Measurements from ENCODE around the gene LYST.
A peak's percentile ranks its signal among the peaks of the same experiment; 100 is the strongest.

LYST gene

DNA sequence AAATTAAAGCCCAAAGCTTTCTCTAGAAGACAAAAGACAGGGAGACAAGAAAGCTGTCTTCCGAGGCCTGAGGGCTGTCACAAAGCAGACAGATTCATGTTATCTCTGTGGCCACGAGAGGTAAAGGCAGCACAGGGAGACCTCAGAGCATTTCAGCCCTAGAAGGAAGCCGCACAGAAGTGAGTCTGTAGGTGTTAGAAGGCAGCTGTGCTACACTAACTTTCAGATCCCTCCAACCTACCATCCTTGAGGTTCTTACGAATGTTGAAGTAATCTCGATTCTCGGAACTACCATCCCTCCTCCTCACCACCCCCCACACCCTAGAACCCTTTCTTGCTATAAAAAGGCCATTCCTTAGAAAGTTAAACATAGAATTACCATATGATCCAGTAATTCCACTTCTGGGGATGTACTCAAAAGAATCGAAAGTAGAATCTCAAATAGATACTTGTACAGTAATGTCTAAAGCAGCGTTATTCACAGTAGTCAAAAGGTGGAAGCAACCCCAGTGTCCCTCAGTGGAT is 21.5 kb upstream of the LYST start:
- peak; percentile 88 for DNase-seq (ENCODE audit: low spot score)

DNA sequence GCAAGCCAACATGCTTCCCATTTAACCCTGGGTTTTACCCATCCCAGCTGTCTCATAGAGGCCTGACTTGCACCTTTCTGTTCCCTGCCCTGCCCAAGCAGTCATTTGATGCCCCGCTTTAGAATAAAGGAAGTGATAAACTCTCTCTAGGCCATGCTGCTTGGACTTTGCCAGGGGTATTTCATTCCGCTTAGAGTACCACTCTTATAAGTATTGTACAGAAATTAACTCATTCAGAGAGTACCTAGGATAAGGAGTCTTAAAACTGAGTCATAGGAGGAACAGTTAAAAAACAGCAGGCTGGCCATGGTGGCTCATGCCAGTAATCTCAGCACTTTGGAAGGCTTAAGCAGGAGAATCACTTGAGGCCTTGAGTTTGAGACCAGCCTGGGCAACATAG is 21.0 kb upstream of the LYST start:
- peak; percentile 65 for DNase-seq (ENCODE audit: low spot score)

DNA sequence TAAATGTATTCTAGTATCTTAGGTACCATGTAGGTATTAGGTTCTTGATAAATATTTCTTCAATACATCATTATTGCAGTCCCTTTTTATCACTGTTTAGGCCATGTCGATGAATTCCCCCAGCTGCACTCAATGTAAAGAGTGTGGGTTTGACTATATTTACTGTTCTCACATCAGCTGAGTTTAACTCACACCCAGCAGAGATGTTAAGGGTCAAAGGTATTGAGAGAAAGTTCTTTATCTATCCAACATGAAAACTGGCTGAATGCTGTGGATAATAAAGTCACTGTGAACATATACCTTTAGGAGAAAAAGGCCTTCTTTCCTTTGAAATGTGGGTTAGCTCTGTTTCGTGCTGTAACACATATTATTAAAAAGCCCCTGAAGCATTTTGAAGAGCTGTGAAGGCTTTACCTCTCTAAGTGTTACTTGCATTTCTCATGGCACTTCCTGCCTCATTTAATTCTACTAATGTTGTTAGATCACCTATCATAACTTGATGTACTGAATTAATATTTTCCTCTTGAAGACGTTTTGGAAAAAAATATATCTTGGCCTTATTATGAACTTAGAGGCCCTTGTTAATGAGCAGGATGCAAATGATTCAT is 19.1 kb upstream of the LYST start:
- DNase-seq (ENCODE audit: low spot score) = no peak

DNA sequence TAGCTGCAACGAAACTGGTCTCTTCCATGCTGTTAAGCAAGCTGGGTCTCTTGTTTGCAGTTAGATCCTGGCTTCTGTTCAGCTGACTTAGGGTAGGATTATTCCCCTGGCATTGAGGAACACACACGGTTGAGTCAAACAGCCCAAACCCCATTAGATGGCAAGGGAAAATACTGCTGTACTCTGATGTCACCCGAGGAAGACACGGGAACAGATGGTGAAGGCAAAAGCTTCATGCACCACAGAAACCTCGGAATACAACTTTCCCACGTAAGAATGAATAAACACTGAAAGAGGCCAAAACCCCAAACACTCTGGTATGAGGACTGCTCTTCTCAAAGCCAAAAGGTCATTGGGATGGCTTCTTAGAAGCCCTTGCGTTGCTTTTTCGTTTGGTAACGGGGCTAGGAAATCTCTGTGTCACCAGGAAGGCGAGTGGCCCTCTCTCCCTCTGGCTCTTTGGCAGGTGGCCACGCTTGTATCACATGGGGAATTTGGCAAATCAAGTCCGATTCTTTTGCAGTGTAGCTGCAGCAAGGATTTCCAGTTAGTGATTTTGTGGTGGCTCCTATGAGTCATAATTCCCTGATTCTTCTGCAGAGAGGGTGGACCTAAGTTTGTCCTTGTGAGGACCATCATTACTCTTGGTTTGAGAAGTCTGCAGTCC is 16.7 kb upstream of the LYST start:
- peak; percentile 42 for DNase-seq (ENCODE audit: low spot score)

DNA sequence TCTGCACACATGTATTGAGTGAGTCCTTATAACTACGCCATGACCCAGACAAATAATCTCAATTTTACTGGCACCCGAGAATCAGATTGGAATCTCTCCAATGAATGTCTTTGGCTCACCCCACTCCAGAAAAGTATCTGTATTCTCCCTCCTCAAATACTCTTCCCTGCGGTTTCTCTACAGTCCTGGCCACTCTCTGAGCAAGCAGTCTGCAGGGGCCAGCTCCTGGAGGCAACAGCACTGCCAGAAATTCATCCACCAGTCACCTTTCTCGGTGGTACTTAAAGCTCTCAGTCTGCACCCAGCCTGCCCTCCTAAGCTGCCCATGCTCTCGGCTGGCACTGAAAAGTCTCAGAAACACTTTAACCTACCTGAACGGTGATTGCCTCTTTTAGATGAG is 16.1 kb upstream of the LYST start:
- no peak for DNase-seq (ENCODE audit: low spot score)

DNA sequence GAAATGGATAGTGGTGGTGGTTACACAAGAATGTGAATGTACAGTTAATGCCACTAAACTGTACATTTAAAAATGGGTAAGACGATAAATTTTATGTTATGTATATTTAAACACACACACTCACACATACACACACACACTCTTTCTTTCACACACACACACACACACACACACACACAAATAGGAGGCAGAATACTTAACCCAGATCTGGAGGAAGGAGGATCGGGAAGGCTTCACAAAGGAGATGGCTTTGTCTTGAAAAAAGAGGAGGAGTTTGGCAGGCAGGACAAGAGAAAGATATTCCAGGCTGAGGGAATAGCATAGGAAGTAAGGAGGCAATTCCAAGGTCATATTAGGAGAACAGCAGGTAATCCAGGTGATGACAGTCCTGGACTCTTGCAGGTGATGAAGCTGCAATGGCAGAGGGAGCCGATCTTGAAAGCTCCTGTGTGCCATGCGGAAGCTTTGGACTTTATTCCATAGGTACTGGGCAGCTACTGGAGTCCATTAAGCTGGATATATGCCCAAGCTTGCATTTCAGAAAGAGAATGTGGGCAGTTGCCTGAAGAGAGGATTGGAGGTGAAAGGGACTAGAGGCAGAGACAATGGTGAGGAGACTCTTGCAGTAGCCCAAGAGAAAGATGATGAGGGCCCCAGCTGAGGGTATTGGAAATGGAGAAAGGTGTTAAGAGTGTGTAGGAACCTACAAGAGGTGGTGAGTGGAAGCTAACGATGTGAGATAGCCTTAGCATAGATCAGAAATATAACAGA is 15.4 kb upstream of the LYST start:
- no peak for DNase-seq (ENCODE audit: low spot score)

DNA sequence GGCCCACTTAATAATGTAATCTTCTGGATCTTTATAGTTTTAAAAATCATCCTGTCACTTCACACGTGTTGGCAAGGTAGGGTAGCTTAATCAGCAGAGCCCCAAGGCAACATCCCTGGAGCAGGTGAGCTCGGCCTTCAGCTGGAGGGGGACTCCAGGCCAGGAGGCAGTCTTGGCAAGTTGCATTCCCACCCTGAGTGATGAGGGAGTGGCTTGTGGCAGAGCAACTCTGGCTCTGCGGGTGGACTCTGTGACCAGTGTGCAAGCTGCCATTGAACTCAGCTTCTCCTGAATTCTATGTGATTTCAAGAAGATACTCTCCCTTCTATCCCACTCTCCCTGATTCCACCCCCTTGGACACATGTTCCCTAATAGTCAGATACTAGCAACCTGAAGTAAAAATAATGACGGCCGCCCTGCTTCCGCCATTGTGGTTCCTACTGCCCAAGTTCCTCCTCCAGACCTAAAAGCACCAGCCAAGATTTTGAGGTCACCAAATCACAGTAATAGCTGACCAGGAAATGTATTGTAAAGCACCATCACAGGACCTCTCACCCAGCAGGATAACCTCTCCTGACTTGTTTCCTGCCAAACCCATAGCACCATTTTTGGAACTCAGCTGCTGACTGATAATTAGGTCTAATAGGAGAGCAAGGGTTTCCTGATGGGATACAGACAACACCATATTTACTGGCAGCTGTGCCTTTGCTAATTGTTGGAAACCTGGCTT is 11.5 kb upstream of the LYST start:
- DNase-seq (ENCODE audit: low spot score) = no peak

DNA sequence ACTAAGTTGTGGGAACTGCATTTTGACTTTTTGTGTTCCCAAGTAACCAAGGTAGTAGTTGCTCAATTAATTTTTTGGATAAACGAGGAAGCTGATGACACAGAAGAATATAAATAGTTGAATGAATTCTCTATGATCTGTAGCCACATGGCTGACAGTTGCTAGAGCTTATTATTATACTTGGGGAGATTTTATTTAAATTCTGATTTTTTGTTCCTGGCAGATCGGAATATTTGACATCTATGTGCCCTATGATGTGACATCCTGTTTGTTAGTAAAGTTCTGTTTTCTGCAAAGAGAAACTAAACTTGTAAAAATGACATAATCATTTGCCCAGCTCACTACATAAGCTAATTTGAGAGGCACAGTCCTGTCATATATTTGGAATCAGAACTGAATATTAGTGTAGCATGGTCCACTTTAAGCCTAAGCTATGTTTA is 9.7 kb upstream of the LYST start:
- DNase-seq (ENCODE audit: low spot score) = no peak

DNA sequence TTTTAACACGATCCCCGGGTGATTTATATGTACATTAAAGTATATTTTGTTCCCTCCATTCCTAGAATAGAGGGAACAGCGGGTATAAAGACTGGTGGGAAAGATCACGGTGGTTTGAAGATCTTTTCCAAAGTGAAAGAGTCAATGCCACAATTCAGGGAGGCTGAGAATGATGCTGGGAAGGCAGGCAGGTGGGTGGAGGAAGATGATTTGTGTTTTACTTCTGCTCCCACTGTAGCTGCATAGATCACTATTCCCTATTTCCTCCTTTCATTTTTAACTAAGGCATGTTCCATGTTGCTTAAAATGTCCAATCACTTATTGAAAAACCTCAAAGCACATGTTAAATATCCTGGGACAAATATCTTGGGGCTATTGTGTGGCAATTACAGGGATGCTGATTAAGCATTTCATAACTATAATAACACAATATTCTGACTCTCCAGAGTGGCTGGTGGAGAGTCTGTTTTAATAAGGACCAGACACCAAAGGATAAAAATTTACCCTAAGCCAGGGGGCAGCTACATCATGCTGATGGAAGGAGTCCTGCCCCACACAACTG is 8.4 kb upstream of the LYST start:
- no peak for DNase-seq (ENCODE audit: low spot score)

DNA sequence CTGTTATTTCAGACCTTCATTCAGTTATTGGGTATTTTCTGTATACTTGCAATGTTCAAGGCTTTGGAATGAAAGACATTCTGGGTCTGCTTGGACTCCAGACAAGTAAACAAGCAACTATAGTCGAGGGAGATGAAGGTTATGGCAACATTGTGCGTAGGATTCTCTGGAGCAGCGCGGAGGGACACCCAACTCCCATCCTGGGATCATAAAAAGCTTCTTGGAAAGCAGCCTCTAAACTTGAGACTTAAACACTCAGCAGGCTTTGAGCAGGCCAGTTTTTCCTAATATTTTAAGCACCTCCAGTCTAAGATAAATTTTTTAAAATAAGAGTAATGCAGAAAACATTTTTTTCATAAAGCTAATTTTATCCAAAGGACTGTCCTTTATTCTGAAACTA is 7.6 kb upstream of the LYST start:
- DNase-seq (ENCODE audit: low spot score) = no peak

DNA sequence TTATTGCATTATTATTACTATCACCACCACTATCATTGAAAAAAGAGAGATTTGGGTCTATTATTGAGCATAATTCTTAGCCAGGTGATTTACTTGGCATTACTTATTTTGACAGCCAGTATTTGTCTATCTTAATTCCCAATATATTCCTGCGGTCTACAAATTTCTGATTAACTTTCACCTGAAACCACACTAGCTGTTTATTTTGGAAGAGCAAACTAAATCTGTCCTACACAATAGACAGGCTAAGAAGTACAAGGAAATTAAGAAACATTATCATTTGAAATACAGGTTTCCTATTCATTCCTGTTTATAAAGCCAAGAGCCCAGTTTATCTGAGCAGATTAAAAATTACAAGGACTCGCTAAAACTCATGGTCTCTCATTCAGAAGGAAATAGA is 6.9 kb upstream of the LYST start:
- no peak for DNase-seq (ENCODE audit: low spot score)

DNA sequence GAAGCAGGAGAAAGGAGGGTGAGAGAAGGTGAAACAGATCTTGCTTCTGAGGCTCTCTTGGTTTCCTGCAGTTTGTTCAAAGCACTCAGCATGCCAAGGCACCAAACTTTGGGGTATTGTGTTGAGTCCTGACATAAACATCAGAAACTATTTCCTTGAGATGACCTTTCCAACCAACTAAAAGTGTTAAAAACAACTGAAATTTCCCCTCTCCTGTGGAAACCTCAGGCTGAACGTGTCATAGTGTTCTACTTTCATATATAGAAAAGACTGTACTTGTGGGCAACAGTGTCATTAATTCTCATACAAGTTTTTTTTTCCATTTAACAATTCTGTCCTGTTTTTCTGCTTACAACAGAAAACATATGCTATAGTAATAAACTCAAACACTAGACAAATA is 6.3 kb upstream of the LYST start:
- peak; percentile 55 for DNase-seq (ENCODE audit: low spot score)

DNA sequence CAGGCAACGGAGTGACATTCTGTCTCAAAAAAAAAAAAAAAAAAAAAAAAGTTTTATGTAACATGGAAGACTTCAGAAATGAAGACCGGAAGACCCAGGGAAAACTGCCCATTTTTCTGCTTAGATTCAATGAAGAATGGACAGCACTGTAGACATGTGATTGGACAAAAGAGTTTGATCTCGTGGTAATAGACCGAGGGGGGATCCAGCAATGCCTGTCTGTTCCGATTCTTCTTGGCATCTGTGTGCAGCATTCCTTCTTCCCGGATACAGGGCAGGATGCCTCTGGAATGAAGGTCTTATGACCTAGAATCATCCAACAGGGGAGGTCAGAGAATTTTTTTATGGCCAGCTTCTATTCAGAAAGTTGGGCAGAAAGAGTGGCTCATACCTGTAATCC is 5.6 kb upstream of the LYST start:
- no peak for DNase-seq (ENCODE audit: low spot score)

DNA sequence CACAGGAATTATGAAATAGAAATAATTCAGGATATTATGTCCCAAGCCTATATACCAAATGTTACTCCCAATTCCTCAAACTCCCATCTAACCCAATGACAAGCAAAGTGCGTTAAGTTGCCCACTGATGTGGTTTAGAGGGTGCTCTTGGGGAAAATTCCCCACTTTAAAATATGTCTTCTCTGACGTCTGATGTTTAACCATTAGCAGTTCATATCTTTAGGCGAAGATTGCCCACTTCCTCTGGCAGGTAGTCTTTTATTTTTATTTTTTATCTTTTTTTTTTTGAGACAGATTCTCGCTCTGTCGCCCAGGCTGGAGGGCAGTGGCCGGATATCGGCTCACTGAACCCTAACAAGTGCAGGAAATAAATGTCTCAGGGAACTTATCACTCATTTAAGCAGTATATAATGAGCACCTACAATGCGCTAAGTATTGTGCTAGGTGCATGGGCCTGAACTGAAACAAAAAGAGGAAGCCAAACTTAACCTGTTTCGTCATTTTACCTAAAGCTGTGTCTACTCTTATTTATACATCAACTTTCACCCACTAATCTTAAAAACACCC is 1.3 kb upstream of the LYST start:
- peak; percentile 41 for DNase-seq (ENCODE audit: low spot score)

DNA sequence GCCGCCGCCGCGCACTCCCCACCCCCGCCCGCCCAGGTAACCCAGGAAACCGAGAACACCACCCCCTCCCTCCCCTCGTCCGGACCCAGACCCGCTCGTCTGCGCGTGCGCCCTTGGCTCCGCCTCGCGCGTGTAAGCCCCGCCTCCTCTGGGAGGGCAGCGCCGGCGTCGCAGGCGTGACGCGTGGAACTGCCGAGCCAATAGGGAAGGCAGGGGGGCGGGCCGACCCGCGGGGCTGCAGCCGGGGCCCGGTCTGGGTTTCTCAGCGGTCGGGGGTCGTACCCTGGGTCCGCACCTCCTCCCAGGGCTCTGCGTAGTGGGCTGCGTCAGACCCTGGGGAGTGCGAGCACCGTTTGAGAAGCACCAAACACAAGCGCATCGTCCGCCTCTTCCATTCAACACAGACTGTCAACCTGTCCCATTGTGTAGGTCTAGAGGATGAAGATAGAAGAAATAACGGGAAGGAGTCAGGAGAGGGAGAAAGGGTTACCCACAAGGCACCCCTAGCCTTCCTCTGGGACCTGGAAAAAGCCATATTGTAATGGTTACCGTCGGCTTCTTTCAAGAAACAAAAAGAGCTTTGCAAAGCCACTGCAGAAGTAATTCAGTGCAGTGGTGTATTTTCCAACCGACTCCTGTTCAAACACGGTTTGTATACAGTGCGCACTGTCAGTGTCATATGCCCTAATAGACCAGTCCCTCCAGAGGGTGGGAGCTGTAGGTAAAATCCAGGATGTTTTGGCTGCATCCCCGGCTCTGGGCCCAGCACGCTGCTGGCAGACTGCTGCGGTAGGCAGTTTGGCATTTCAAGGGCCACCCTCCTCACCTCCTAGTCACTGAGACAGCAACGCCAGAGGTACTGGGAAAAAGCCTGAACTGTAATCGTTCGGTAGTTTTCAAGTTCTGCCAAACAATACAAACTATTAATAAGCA is 473 bp upstream of the LYST start:
- DNase-seq (ENCODE audit: low spot score) = peak; percentile 98

DNA sequence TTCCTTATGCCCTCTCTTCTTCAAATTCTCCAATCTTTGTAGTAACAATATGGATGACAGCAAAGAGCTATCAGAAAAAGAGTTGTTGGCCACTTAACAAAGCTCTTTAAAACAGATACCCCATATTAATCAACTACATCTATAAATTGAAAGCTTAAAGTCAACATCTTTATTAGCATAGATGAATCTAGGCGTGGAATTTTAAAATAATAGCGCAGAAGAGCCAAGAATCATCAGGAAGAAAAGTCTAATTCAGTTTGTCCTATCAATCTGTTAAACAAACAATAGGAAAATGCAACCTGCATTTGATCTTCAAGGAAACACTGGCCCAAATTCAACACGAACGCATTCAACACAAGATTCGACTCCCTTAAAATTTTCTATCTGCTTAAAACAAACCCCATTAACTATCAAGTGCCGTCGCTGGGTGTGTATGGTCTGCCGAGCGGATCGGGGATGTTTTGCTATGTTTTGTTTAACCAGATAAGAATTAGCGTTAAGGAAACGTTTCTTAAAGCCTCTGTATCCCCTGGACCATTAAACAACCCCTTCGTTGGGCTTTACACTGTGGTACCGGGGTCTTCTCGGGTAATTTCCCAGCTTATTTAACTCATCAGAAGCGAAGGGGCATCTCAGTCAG is 1.0 kb downstream of the LYST start:
- no peak for DNase-seq (ENCODE audit: low spot score)

DNA sequence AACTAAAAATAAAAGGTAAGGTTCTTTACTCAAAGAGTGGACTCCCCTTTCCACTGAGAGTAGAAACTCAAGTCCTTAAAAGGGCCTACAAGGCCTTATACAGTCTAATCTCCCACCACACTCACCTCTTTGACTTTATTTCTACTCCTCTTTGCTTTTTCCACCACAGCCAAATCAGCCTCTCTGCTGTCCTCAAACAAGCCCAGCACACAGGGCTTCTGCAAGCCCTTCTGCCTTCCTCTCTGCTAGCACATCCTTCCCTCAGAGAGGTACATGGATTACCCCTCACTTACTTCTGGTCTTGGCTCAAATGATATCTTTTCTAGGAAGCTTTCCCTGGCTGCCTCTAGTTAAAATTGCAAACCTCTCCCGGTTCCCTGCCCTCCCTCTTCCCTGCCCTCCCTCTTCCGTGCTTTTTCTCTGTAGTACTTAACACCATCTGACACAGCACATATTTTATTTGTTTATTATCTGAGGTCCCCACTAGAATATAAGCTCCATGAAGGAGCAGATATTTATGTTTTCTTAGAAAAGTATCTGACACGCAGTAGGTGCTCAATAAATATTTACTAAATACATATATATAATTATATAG is 1.7 kb downstream of the LYST start:
- DNase-seq (ENCODE audit: low spot score) = no peak

DNA sequence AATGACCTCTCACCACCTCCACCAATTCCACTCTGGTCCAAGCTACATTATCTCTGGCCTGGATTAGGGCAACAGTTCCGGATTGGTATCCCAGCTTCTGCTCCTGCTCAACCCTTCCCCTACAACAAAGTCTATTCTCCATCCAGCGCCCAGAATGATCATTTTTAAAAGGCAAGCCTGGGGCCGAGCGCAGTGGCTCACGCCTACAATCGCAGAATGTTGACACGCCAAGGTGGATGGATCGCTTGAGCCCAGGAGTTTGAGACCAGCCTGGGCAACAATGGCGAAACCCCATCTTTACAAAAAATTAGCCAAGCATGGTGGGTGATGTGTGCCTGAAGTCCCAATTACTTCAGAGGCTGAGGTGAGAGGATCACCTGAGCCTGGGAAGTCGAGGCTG is 2.2 kb downstream of the LYST start:
- no peak for DNase-seq (ENCODE audit: low spot score)

DNA sequence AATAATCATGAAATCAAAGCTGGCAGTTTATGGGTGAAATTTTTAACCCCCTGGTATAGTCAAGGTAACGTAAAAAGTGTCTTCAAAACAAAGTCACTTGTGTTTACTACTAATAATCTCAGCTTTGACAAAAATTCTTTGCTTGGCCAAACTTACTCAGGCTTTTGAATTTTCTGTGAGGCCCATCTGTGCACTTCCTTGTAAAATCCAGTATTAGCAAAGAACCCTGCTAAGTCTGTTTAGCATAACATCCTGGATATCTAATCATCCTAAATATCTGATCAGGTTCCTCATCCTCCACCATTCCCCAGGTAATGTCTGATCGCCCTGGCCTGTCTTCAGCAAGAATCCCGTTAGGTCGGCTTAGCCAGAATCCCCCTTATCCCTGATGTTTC is 3.0 kb downstream of the LYST start:
- no peak for DNase-seq (ENCODE audit: low spot score)

DNA sequence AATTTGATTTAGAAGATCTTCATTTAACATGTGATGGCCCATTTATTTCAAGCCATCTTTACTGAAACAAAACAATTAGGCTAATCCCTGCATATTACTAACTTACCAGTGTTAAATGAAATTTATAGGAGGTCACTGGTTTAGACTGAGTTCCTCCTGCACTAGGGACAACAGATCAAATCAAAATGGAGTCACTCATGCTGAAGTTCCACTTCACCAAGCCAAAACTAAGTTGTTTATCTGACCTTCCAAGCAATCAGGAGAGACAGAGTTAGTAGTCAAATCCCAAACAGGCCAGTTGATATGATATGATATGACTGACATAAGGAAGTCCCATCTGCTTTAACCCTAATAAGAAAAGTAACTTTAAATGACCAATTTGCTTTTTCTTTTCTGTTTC is 4.8 kb downstream of the LYST start:
- no peak for DNase-seq (ENCODE audit: low spot score)
